Caco-2 (cell line): ENCODE results near the gene DOCK4. TPM values are rescaled to one million over a fixed set of nuclear protein-coding genes. Genes with fewer than 3 reads are reported as not detected.

Experiments
- BruUV-seq: library from RNA; stranded (reverse); fragments of 400-500 nt; replicated peaks from 2 replicates; lab custom pipeline; 2021; lab: Mats Ljungman, UMichigan
- CTCF ChIA-PET: fragments of 300-600 bp; sonication (Branson Sonifier 250); formaldehyde crosslinking; loops from one replicate; lab custom pipeline; 2022; ENCODE audit warnings: antibody characterized with exemption; lab: Charles Lee
- POLR2A ChIA-PET: fragments of 300-600 bp; sonication (Branson Sonifier 250); formaldehyde crosslinking; loops from one replicate; lab custom pipeline; 2022; ENCODE audit warnings: antibody characterized with exemption; lab: Charles Lee
- DNase-seq, 2 experiments: peaks; one replicate each; pipeline versions ENCODE4 v3.0.0 to v3.0.0-alpha.2; 2020 to 2022
- H3K27me3 ChIP-seq: replicated peaks from 2 replicates; pipeline ENCODE4 v1.6.0; 2011; ENCODE audit warnings: low read length; ENCODE audit not compliant: control insufficient read depth, insufficient read depth
- H3K36me3 ChIP-seq: 2 replicates; pipeline ENCODE4 v1.5.1; 2011; ENCODE audit warnings: low read length; ENCODE audit not compliant: control insufficient read depth, insufficient read depth
- H3K4me1 ChIP-seq: fragments of 250-450 bp; sonication (Bioruptor Pico); 2 replicates; pipeline ENCODE4 v1.5.1; 2020; ENCODE audit warnings: mild to moderate bottlenecking
- H3K4me3 ChIP-seq: 2 replicates; pipeline ENCODE4 v1.5.1; 2011; ENCODE audit warnings: low read depth, mild to moderate bottlenecking, control low read depth, low read length
- H3K9me3 ChIP-seq: fragments of 250-450 bp; sonication (Bioruptor Pico); 2 replicates; pipeline ENCODE4 v1.5.1; 2020; ENCODE audit warnings: mild to moderate bottlenecking, moderate library complexity
- H3K27ac Mint-ChIP-seq: one replicate; pipeline ENCODE4 v1.8.0; 2022; ENCODE audit warnings: mixed read lengths; ENCODE audit not compliant: unreplicated experiment
- H3K27me3 Mint-ChIP-seq: one replicate; pipeline ENCODE4 v1.8.0; 2022; ENCODE audit warnings: mixed read lengths; ENCODE audit not compliant: insufficient read depth, unreplicated experiment
- H3K36me3 Mint-ChIP-seq: one replicate; pipeline ENCODE4 v1.8.0; 2022; ENCODE audit warnings: mild to moderate bottlenecking, mixed read lengths; ENCODE audit not compliant: insufficient read depth, unreplicated experiment
- H3K4me1 Mint-ChIP-seq: one replicate; pipeline ENCODE4 v1.8.0; 2022; ENCODE audit warnings: low read depth, mixed read lengths; ENCODE audit not compliant: unreplicated experiment
- H3K4me3 Mint-ChIP-seq: one replicate; pipeline ENCODE4 v1.8.0; 2022; ENCODE audit warnings: mild to moderate bottlenecking, moderate library complexity, mixed read lengths; ENCODE audit not compliant: unreplicated experiment
- H3K9me3 Mint-ChIP-seq: one replicate; pipeline ENCODE4 v1.8.0; 2022; ENCODE audit warnings: mixed read lengths; ENCODE audit not compliant: unreplicated experiment
- intact Hi-C: fragments of 100-400 bp; cut with micrococcal nuclease; formaldehyde crosslinking; loops from one replicate; pipeline ENCODE4 v1.10.0; 2022; ENCODE audit not compliant: unreplicated experiment
- total RNA-seq: library from RNA; stranded (reverse); gene quantifications from 2 replicates; pipeline ENCODE4 v1.2.3, GENCODE V29; 2022
- TF ChIP-seq, protein P1 (sequence below), 2 experiments: fragments of 200-600 bp in 1 of 2; IDR thresholded peaks; 1 replicate in 1 of 2; 2 replicates in 1 of 2; pipeline versions ENCODE4 v1.5.1 to v1.8.0; 2011 to 2022; ENCODE audit warnings: antibody characterized with exemption in 1 of 2, control low read depth in 1 of 2, inconsistent platforms in 1 of 2, low read depth in 1 of 2, low read length in 1 of 2, mild to moderate bottlenecking in 1 of 2, moderate library complexity in 1 of 2; ENCODE audit not compliant: insufficient read depth in 1 of 2, severe bottlenecking in 1 of 2, unreplicated experiment in 1 of 2

DOCK4 gene
- total RNA-seq, 1 experiment from 2014 or later = 2.0 TPM

DNA sequence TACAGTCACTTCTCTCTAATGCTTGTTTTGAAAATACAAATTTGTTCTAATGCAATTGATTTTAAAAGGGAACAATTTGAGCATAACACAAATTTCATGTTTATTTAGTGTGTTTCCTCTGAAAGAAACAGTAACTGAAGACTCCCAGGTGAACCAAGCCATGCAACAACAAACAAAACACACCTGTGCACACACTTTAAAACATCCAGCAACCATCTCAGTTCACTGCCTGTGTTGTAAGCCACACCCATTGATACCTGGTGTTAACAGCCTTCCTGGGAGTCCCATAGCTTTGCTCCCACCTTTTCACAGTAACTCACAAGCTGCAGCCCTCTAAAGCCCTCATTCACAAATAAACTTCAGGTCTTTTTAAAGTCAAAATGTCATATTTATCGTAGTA lies 89.3 kb downstream of the DOCK4 start:
- no peaks in the 10 kb centered on the region for H3K9me3 Mint-ChIP-seq
- H3K27me3 ChIP-seq = no peaks in the 10 kb centered on the region
- H3K27me3 Mint-ChIP-seq = no peaks in the 10 kb centered on the region
- ChIA-PET CTCF (no interaction called here), POLR2A (no interaction called here)
- H3K4me3 Mint-ChIP-seq = no peak overlapping the region
- H3K27ac Mint-ChIP-seq = no peak overlapping the region
- H3K4me3 ChIP-seq = no peak overlapping the region
- no peak for DNase-seq
- no peaks in the 10 kb centered on the region for H3K4me1 Mint-ChIP-seq
- no peaks in the 10 kb centered on the region for H3K36me3 ChIP-seq
- H3K9me3 ChIP-seq = no peaks in the 10 kb centered on the region
- H3K4me1 ChIP-seq = no peaks in the 10 kb centered on the region
- TF ChIP-seq, protein P1, sequence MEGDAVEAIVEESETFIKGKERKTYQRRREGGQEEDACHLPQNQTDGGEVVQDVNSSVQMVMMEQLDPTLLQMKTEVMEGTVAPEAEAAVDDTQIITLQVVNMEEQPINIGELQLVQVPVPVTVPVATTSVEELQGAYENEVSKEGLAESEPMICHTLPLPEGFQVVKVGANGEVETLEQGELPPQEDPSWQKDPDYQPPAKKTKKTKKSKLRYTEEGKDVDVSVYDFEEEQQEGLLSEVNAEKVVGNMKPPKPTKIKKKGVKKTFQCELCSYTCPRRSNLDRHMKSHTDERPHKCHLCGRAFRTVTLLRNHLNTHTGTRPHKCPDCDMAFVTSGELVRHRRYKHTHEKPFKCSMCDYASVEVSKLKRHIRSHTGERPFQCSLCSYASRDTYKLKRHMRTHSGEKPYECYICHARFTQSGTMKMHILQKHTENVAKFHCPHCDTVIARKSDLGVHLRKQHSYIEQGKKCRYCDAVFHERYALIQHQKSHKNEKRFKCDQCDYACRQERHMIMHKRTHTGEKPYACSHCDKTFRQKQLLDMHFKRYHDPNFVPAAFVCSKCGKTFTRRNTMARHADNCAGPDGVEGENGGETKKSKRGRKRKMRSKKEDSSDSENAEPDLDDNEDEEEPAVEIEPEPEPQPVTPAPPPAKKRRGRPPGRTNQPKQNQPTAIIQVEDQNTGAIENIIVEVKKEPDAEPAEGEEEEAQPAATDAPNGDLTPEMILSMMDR (IDR thresholded peaks at IDR 0.05; ENCODE audit: insufficient read depth in 1 of 2, low read depth in 1 of 2, low read length in 1 of 2, severe bottlenecking in 1 of 2, unreplicated experiment in 1 of 2) = no peak
- BruUV-seq = no TSS peak
- no peaks in the 10 kb centered on the region for H3K36me3 Mint-ChIP-seq
- intact Hi-C loops = no loop called here

DNA sequence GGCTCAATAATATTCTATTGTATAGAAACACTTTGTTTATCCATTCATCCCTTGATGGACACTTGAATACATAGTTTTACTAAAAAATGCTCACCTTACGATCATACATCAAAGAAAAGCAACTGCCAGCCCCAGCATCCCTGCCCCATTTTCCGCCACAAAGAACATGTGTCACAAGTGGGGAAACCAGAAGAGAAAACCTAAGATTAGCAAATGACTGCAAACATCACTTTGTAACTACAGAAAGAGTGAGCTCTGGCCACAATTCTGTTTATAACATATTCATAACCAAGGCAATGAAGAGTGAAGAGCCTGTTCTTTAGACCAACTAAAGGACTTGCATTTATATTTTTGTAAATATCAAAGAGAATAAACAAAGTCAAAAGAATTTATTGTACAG lies 89.8 kb downstream of the DOCK4 start:
- no peak overlapping the region for H3K4me3 ChIP-seq
- H3K4me1 Mint-ChIP-seq = no peaks in the 10 kb centered on the region
- no peak overlapping the region for H3K27ac Mint-ChIP-seq
- no TSS peak for BruUV-seq
- H3K9me3 Mint-ChIP-seq = no peaks in the 10 kb centered on the region
- H3K36me3 ChIP-seq = no peaks in the 10 kb centered on the region
- no peak overlapping the region for H3K4me3 Mint-ChIP-seq
- no peaks in the 10 kb centered on the region for H3K4me1 ChIP-seq
- POLR2A ChIA-PET = no interaction called here
- H3K36me3 Mint-ChIP-seq = no peaks in the 10 kb centered on the region
- no peaks in the 10 kb centered on the region for H3K27me3 Mint-ChIP-seq
- intact Hi-C loops = no loop called here
- H3K9me3 ChIP-seq = no peaks in the 10 kb centered on the region
- H3K27me3 ChIP-seq = no peaks in the 10 kb centered on the region
- no peak for DNase-seq
- TF ChIP-seq, protein P1 (IDR thresholded peaks at IDR 0.05; ENCODE audit: insufficient read depth in 1 of 2, low read depth in 1 of 2, low read length in 1 of 2, severe bottlenecking in 1 of 2, unreplicated experiment in 1 of 2) = no peak
- CTCF ChIA-PET = no interaction called here

DNA sequence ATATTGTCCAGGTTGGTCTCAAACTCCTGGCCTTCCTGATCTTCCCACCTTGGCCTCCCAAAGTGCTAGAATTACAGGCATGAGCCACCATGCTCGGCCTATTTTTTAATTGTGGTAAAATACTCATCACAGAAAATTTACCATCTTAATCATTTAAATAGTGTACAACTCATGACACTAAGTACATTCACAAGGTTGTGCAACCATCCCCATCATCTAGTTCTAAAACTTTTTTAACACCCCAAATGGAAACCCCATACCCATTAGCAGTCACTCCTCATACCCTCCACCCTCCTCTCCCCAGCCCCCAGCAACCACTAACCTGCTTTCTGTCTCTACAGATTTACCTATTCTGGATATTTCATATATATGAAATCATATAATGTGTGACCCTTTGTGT lies 90.3 kb downstream of the DOCK4 start:
- Histone ChIP-seq H3K9me3 (no peaks in the 10 kb centered on the region), H3K4me1 (no peaks in the 10 kb centered on the region), H3K27me3 (no peaks in the 10 kb centered on the region), H3K4me3 (no peak overlapping the region), H3K36me3 (no peaks in the 10 kb centered on the region)
- ChIA-PET POLR2A (no interaction called here), CTCF (no interaction called here)
- no peaks in the 10 kb centered on the region for H3K4me1 Mint-ChIP-seq
- no peak for DNase-seq
- no peak overlapping the region for H3K4me3 Mint-ChIP-seq
- TF ChIP-seq, protein P1 (IDR thresholded peaks at IDR 0.05; ENCODE audit: insufficient read depth in 1 of 2, low read depth in 1 of 2, low read length in 1 of 2, severe bottlenecking in 1 of 2, unreplicated experiment in 1 of 2) = no peak
- H3K27ac Mint-ChIP-seq = no peak overlapping the region
- no peaks in the 10 kb centered on the region for H3K36me3 Mint-ChIP-seq
- H3K9me3 Mint-ChIP-seq = no peaks in the 10 kb centered on the region
- no peaks in the 10 kb centered on the region for H3K27me3 Mint-ChIP-seq
- BruUV-seq = no TSS peak
- intact Hi-C loops = no loop called here
